Astrocyte (in vitro differentiated cells and primary cell): ENCODE measurements around the gene TMA7B. TPM values are rescaled to one million over a fixed set of nuclear protein-coding genes. Genes with fewer than 3 reads are reported as not detected.

Experiments used
- DNase-seq: peaks from one replicate; pipeline ENCODE4 v3.0.0-alpha.2; 2010; ENCODE audit warnings: low read depth
- FAIRE-seq: peaks from 2 replicates; lab custom pipeline; 2011; peaks lifted over from hg19 to GRCh38; lab: Jason Lieb, UNC
- H2AFZ ChIP-seq: 2 replicates; pipeline ENCODE4 v1.6.0; 2012; ENCODE audit warnings: low read depth, low read length, inconsistent platforms
- H3K27ac ChIP-seq: 2 replicates; pipeline ENCODE4 v1.5.1; 2011; ENCODE audit warnings: low read depth, low read length, inconsistent platforms
- H3K27me3 ChIP-seq: 2 replicates; pipeline ENCODE4 v1.6.0; 2011; ENCODE audit warnings: low read length, inconsistent platforms; ENCODE audit not compliant: insufficient read depth
- H3K36me3 ChIP-seq: 2 replicates; pipeline ENCODE4 v1.5.1; 2011; ENCODE audit warnings: low read length, inconsistent platforms; ENCODE audit not compliant: insufficient read depth
- H3K4me1 ChIP-seq: 2 replicates; pipeline ENCODE4 v1.5.1; 2011; ENCODE audit warnings: low read length, inconsistent platforms; ENCODE audit not compliant: insufficient read depth
- H3K4me2 ChIP-seq: 2 replicates; pipeline ENCODE4 v1.6.0; 2012; ENCODE audit warnings: low read length, inconsistent platforms
- H3K4me3 ChIP-seq: 2 replicates; pipeline ENCODE4 v1.5.1; 2011; ENCODE audit warnings: low read depth, mild to moderate bottlenecking, low read length, inconsistent platforms; ENCODE audit not compliant: insufficient read depth
- H3K79me2 ChIP-seq: 2 replicates; pipeline ENCODE4 v1.6.0; 2012; ENCODE audit warnings: mild to moderate bottlenecking, low read length, inconsistent platforms; ENCODE audit not compliant: insufficient read depth
- H3K9ac ChIP-seq: 2 replicates; pipeline ENCODE4 v1.6.0; 2012; ENCODE audit warnings: mild to moderate bottlenecking, low read length, inconsistent platforms
- H3K9me3 ChIP-seq: 2 replicates; pipeline ENCODE4 v1.5.1; 2012; ENCODE audit warnings: low read depth, mild to moderate bottlenecking, low read length, inconsistent platforms; ENCODE audit not compliant: insufficient read depth
- H4K20me1 ChIP-seq: 2 replicates; pipeline ENCODE4 v1.6.0; 2012; ENCODE audit warnings: low read length, inconsistent platforms; ENCODE audit not compliant: insufficient read depth
- H3K27ac Mint-ChIP-seq: one replicate; pipeline ENCODE4 v1.8.0; 2021; ENCODE audit warnings: mild to moderate bottlenecking, mixed read lengths; ENCODE audit not compliant: unreplicated experiment
- H3K27me3 Mint-ChIP-seq: one replicate; pipeline ENCODE4 v1.8.0; 2021; ENCODE audit warnings: low read depth, mixed read lengths; ENCODE audit not compliant: unreplicated experiment
- H3K36me3 Mint-ChIP-seq: one replicate; pipeline ENCODE4 v1.8.0; 2021; ENCODE audit warnings: low read depth, mixed read lengths; ENCODE audit not compliant: unreplicated experiment
- H3K4me1 Mint-ChIP-seq: one replicate; pipeline ENCODE4 v1.8.0; 2021; ENCODE audit warnings: low read depth, mixed read lengths; ENCODE audit not compliant: unreplicated experiment
- H3K4me3 Mint-ChIP-seq: one replicate; pipeline ENCODE4 v1.8.0; 2021; ENCODE audit warnings: mild to moderate bottlenecking, moderate library complexity, mixed read lengths; ENCODE audit not compliant: unreplicated experiment
- H3K9me3 Mint-ChIP-seq: one replicate; pipeline ENCODE4 v1.8.0; 2021; ENCODE audit warnings: mild to moderate bottlenecking, mixed read lengths; ENCODE audit not compliant: unreplicated experiment
- CTCF ChIP-seq: IDR thresholded peaks from 2 replicates; pipeline ENCODE4 v1.5.1; 2011; ENCODE audit warnings: low read depth, mild to moderate bottlenecking, inconsistent platforms, low read length, moderate library complexity; ENCODE audit not compliant: insufficient read depth
- EZH2 ChIP-seq: IDR thresholded peaks from 2 replicates; pipeline ENCODE4 v1.6.1; 2012; ENCODE audit warnings: mild to moderate bottlenecking, low read length, inconsistent platforms; ENCODE audit not compliant: insufficient read depth
- total RNA-seq: library from RNA; stranded (reverse); gene quantifications from 2 replicates; pipeline ENCODE4 v1.2.1, GENCODE V29; 2021

TMA7B gene
- total RNA-seq, 1 donor from 2014 or later = not detected

DNA sequence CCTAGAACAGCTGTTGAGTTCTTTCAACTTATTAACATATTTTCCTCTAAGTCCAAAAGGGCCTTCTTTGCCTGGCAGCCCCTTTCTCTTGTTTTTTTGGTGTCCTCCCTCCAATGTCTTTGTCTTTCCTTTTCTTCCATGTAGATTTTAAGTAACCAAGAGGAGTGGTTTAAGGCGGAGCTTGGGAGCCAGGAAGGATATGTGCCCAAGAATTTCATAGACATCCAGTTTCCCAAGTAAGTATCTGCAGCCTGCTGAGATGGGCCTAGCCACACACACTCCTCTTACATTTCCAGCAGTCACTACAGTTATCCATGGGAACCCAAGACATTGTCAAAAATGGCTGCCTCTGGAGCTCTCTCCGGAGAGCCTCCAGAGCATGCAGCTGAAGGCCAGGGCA lies 4.5 kb upstream of the TMA7B start:
- no peak overlapping the region for H3K27ac ChIP-seq
- TF ChIP-seq EZH2 (no peak), CTCF (no peak)
- no peak overlapping the region for H2AFZ ChIP-seq
- FAIRE-seq (no peak), DNase-seq (no peak)
- no peaks in the 10 kb centered on the region for H3K36me3 ChIP-seq
- H3K4me1 ChIP-seq = peaks cover 27% of the 10 kb centered on the region
- no peak overlapping the region for H3K4me2 ChIP-seq
- Mint-ChIP-seq H3K36me3 (no peaks in the 10 kb centered on the region), H3K9me3 (peaks cover 7% of the 10 kb centered on the region), H3K27ac (peak overlapping the region; percentile 66), H3K4me3 (no peak overlapping the region), H3K4me1 (peaks cover 49% of the 10 kb centered on the region), H3K27me3 (no peaks in the 10 kb centered on the region)
- H4K20me1 ChIP-seq = no peaks in the 10 kb centered on the region
- no peak overlapping the region for H3K4me3 ChIP-seq
- H3K27me3 ChIP-seq = no peaks in the 10 kb centered on the region
- H3K9ac ChIP-seq = no peak overlapping the region
- no peaks in the 10 kb centered on the region for H3K79me2 ChIP-seq
- H3K9me3 ChIP-seq = no peaks in the 10 kb centered on the region

DNA sequence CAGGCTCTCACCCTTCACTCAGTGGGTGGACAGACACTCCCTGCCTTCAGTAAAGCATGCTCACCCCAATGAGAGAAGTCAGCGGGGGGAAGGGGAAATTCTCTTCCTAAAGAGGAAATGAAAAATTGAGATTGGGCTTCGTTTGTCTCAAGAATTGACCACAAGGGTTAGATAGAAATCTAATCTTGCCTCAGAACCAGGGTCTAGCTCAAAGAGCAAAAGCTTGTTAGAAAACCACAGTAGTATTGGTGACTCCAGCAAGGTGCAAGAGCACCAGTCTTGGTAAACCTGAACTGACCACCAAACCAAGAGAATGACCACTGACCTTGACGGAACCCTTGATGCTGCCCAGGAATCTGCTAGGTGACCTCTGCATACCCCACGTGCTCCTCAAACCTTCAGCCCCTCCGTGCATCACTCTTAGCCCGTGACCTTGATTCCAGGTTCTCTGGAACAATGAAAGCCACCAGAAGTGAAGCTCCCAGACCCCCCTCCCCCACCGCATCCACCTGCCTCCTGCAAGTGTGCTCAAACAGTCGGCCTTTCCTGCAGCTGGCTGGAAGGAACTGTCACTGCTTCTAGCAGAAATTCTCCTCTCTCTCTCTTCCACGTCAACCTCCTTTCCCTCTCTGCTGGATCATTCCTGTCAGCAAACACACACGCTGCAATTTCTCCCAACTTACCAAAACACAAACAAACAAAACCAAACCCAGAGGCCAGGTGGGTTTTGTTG lies 3.1 kb upstream of the TMA7B start:
- H3K36me3 Mint-ChIP-seq = no peaks in the 10 kb centered on the region
- no peak overlapping the region for H3K4me3 Mint-ChIP-seq
- H3K27ac Mint-ChIP-seq = no peak overlapping the region
- no peak overlapping the region for H3K9ac ChIP-seq
- no peak overlapping the region for H3K4me2 ChIP-seq
- H4K20me1 ChIP-seq = no peaks in the 10 kb centered on the region
- peaks cover 2% of the 10 kb centered on the region for H3K27me3 Mint-ChIP-seq
- FAIRE-seq (no peak), DNase-seq (no peak)
- H2AFZ ChIP-seq = no peak overlapping the region
- peaks cover 7% of the 10 kb centered on the region for H3K9me3 Mint-ChIP-seq
- TF ChIP-seq CTCF = no peak
- TF ChIP-seq EZH2 = no peak
- H3K27ac ChIP-seq = no peak overlapping the region
- no peaks in the 10 kb centered on the region for H3K79me2 ChIP-seq
- H3K9me3 ChIP-seq = no peaks in the 10 kb centered on the region
- H3K4me1 ChIP-seq = peaks cover 41% of the 10 kb centered on the region
- no peaks in the 10 kb centered on the region for H3K36me3 ChIP-seq
- H3K4me1 Mint-ChIP-seq = peaks cover 61% of the 10 kb centered on the region
- no peak overlapping the region for H3K4me3 ChIP-seq
- no peaks in the 10 kb centered on the region for H3K27me3 ChIP-seq
